DMS153 treated with DMSO at 0.1 percent for 48 hours (cell line): Measurements from ENCODE around the gene ZBTB5.
"Not testable (repeated sequence)": the region's sequence is repeated elsewhere in the genome, so short reads cannot be mapped to it uniquely, and the experiment has no call there.

Experiments used
- DNase-seq: peaks from one replicate; lab custom pipeline; 2025; ENCODE audit not compliant: unreplicated experiment; lab: John Stamatoyannopoulos, UW

Gene ZBTB5

GRCh38 chr9:37452611-37453010 is 12.6 kb downstream of the ZBTB5 start:
- no peak for DNase-seq

- no peak for DNase-seq
Observed at GRCh38 chr9:37451628-37452027, 13.6 kb downstream of the ZBTB5 start.

GRCh38 chr9:37449862-37450632 is 15.2 kb downstream of the ZBTB5 start:
- DNase-seq = no peak

GRCh38 chr9:37447111-37447510 is 18.1 kb downstream of the ZBTB5 start:
- DNase-seq = no peak

GRCh38 chr9:37446401-37446800 is 18.8 kb downstream of the ZBTB5 start:
- DNase-seq = no peak

- no peak for DNase-seq
Observed at GRCh38 chr9:37445832-37446231, 19.4 kb downstream of the ZBTB5 start.

- no peak for DNase-seq
Observed at GRCh38 chr9:37444890-37445289, 20.4 kb downstream of the ZBTB5 start.

- no peak for DNase-seq
Observed at GRCh38 chr9:37443566-37443965, 21.7 kb downstream of the ZBTB5 start.

- no peak for DNase-seq
Observed at GRCh38 chr9:37442556-37442955, 22.7 kb downstream of the ZBTB5 start.

- DNase-seq = no peak
Observed at GRCh38 chr9:37441776-37442370, 23.4 kb downstream of the ZBTB5 start.

GRCh38 chr9:37438359-37438758 is 26.9 kb downstream of the ZBTB5 start:
- DNase-seq = no peak

- DNase-seq = no peak
Observed at GRCh38 chr9:37437621-37438020, 27.6 kb downstream of the ZBTB5 start.

GRCh38 chr9:37437010-37437409 is 28.2 kb downstream of the ZBTB5 start:
- DNase-seq = no peak

- DNase-seq = no peak
Observed at GRCh38 chr9:37436540-37436939, 28.7 kb downstream of the ZBTB5 start.

GRCh38 chr9:37433867-37434371 is 31.3 kb downstream of the ZBTB5 start:
- DNase-seq = no peak

GRCh38 chr9:37432020-37432419 is 33.2 kb downstream of the ZBTB5 start:
- DNase-seq = no peak

GRCh38 chr9:37430841-37431597 is 34.2 kb downstream of the ZBTB5 start:
- no peak for DNase-seq

- DNase-seq = no peak
Observed at GRCh38 chr9:37429441-37430285, 35.6 kb downstream of the ZBTB5 start.

GRCh38 chr9:37428345-37428744 is 36.9 kb downstream of the ZBTB5 start:
- no peak for DNase-seq

GRCh38 chr9:37426846-37427245 is 38.4 kb downstream of the ZBTB5 start:
- DNase-seq = no peak

GRCh38 chr9:37426431-37426830 is 38.8 kb downstream of the ZBTB5 start:
- not testable (repeated sequence) for DNase-seq
